ENCODE results near the gene STK26.

GRCh38 chrX:132017431-132018185 lies 5.5 kb upstream of the STK26 start:
- TF ChIP-seq CTCF (IDR thresholded peaks at IDR 0.05; ENCODE audit: low read depth, low read length), result no peak
- no peak for TF ChIP-seq POLR2A (IDR thresholded peaks at IDR 0.05; ENCODE audit: extremely low read depth, insufficient read length)
- TF ChIP-seq MYC (IDR thresholded peaks at IDR 0.05; ENCODE audit: low read depth, low read length), result no peak
- TF ChIP-seq MAX (IDR thresholded peaks at IDR 0.05; ENCODE audit: low read depth, low read length), result no peak
